ENCODE data around the gene RARG.

DNA sequence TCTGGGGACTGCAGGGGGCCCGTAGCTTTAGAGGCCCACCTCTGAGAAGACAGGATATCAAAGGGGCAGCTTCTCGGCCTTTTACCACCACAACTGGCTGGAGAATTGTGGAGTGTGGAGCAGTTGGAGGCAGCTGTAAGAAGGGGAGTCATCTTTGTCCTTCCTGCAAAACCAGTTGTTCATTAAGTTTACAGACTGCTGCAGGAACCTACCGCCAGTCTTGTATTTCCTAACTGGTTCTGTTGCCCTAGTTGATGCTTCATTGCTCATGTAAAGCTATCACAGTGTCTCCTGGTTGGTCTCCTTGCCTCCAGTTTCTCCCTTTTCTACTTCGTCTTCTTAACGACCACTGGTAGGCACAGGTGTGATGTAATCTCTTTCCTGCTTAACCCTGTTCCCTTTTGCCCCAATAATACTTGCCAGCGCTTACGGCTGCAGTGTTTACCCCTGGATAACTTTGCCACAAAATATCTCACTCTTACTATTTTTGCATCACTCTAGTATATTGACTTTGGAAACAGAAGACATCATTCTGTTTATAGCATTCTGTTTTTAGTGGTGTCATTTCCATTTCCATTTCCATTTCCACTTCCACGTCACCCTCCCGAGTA, 48.0 kb upstream of the RARG start:
- TF ChIP-seq, protein P1, sequence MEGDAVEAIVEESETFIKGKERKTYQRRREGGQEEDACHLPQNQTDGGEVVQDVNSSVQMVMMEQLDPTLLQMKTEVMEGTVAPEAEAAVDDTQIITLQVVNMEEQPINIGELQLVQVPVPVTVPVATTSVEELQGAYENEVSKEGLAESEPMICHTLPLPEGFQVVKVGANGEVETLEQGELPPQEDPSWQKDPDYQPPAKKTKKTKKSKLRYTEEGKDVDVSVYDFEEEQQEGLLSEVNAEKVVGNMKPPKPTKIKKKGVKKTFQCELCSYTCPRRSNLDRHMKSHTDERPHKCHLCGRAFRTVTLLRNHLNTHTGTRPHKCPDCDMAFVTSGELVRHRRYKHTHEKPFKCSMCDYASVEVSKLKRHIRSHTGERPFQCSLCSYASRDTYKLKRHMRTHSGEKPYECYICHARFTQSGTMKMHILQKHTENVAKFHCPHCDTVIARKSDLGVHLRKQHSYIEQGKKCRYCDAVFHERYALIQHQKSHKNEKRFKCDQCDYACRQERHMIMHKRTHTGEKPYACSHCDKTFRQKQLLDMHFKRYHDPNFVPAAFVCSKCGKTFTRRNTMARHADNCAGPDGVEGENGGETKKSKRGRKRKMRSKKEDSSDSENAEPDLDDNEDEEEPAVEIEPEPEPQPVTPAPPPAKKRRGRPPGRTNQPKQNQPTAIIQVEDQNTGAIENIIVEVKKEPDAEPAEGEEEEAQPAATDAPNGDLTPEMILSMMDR (conservative IDR thresholded peaks at IDR 0.05; ENCODE audit: low read depth, low read length), result no peak
- no peak for TF ChIP-seq EZH2 (IDR thresholded peaks at IDR 0.05; ENCODE audit: borderline replicate concordance, low read depth, low read length, poor library complexity, severe bottlenecking)
